GM19351 (cell line): ENCODE data around the gene TMEM163.
"Not testable (repeated sequence)": the region's sequence is repeated elsewhere in the genome, so short reads cannot be mapped to it uniquely, and the experiment has no call there.

Experiments
- ATAC-seq: cut with Tn5 transposase; IDR thresholded peaks from one replicate; pipeline ENCODE4 v1.9.1; 2021; ENCODE audit warnings: mild to moderate bottlenecking, moderate library complexity; ENCODE audit not compliant: unreplicated experiment

TMEM163 gene

DNA sequence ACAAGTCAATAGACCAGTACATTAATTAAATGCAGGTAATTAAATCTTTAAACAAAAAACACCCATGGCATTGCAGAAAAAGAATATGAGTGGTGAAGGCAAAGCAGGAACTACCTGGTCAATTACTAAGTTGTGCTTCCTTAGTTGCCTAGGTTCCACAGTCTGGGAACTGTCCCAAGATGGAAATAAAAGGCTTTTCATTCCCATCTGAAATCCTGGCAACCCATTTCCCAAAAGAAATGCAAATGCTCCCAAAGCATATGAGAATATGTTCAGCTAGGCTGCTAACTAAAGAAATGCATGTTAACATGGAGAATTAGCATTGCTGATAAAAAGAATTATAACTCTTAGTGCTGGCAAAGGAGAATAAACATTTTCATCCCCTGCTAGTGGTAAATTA is 177.8 kb downstream of the TMEM163 start:
- ATAC-seq, result no peak

GRCh38 chr2:134539981-134540380 is 178.8 kb downstream of the TMEM163 start:
- no peak for ATAC-seq

DNA sequence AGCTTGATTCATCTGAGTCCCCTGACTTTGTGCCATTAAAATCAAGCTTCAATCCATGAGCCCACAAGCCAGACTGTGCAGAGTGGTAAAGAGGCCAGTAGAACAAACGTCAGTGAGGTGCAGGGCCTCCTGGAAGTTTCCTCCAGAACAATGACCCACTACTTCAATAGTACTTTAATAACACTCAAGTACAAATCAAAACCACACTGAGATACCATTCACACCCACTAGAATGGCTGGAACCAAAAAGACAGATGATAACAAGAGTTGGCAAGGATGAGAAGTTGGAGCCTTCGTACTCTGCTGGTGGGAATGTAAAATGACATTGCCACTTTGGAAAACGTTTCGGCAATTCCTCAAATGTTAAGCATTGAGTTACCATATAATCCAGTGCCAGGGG is 181.1 kb downstream of the TMEM163 start:
- ATAC-seq, result no peak

- no peak for ATAC-seq
Observed at GRCh38 chr2:134537121-134537520, 181.7 kb downstream of the TMEM163 start.

- ATAC-seq, result no peak
Observed at GRCh38 chr2:134536296-134536695, 182.5 kb downstream of the TMEM163 start.

- no peak for ATAC-seq
Observed at GRCh38 chr2:134532537-134532936, 186.3 kb downstream of the TMEM163 start.

- ATAC-seq, result no peak
Observed at GRCh38 chr2:134527381-134527780, 191.4 kb downstream of the TMEM163 start.

GRCh38 chr2:134522496-134523455 is 196.0 kb downstream of the TMEM163 start:
- no peak for ATAC-seq

DNA sequence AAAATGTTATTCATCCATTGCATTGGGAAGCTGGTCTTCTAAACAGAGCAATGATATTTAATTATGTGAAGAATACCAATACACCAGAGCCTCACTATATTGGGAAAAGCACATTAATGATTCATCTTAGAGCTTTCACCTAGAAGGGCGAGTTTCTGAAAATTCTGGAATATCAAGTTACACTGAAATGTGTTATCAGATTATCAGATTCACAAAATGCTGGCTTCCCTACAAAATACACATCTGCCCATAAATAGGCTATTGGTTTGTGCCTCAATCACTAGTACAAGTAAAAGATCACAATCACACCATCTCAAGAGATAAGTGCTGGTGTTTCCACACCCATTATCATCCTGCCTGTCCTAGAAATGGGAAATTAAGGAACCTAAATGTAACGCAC is 200.7 kb downstream of the TMEM163 start:
- no peak for ATAC-seq

DNA sequence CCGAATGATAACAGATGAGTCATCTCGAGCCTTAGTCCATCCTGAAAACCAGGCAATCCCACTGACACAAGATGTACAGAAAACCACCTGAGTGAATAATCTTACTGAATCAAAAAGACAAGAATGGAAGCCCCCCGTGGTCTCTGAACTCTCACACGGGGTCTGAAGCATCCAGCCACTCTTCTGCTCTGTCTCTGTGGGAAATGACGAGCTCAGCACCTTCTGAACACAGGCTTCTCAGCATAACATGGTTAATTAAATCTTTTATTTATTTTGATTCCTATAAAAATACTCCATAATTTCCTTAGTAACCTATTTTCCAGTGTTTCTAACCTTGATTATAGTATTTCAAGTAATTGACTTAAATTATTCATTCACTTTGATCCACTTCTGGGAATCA is 203.7 kb downstream of the TMEM163 start:
- ATAC-seq, result no peak

DNA sequence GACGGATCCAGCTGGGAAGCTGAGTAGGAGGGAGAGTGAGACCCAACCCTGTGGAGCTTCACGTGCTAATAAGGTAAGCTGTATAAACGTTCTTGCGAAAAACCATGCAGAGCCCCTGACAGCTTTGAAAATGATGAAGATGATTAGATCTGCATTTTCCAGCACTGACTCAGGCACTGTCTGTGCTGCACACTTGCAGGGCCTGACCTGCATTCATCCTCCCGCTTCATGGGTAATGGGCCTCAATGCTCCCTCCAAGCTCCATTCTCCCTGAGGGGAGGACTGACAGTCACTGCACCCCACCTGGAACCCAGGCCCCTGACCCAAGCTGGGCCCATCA is 205.4 kb downstream of the TMEM163 start:
- ATAC-seq, result no peak

GRCh38 chr2:134512734-134513464 is 205.9 kb downstream of the TMEM163 start:
- no peak for ATAC-seq

DNA sequence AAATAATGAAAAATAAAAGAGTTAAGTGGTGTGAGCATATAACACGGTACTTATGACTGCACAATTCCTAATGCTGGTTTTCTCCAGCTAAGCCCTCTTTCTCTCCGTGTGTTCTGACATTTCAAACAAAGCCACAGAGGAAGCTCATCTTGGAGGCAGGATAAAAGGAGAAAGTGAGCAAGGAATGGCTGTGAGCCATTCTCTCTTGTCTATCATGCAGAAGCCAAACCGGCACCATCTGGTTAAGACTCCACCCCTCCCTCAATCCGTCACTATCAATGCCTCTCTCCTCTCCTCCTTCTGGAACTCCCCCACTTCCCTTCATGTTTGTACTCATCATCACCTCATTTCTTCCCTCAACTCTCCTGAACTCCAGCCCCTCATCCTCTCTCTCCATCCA is 210.4 kb downstream of the TMEM163 start:
- no peak for ATAC-seq

DNA sequence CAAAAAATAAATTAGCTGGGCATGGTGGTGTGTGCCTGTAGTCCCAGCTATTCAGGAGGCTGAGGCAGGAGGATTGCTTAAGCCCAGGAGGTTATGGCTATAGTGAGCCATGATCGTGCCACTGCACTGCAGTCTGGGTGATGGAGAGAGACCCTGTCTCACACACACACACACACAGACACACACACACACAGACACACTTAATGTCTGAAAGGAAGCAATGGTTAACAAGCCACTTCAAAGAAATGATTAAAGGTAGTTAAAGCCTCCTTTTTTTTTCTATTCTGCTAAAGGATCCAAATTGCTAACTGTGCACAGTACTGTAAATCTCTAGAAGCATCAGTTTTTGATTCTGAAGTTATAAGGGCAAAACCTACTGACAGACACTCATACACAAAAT is 211.1 kb downstream of the TMEM163 start:
- no peak for ATAC-seq

DNA sequence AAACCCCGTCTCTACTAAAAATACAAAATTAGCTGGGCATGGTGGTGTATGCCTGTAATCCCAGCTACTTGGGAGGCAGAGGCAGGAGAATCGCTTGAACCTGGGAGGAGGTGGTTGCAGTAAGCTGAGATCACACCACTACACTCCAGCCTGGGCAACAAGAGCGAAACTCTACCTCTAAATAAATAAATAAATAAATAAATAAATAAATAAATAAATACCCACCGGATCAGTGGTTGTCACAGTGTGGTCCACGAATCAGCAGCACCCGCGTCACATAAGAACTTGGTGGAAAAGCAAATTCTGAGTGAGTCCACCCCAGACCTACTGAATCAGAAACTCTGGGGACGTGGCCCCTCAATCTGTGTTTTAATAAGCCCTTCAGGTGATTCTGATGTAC is 211.6 kb downstream of the TMEM163 start:
- not testable (repeated sequence) for ATAC-seq

DNA sequence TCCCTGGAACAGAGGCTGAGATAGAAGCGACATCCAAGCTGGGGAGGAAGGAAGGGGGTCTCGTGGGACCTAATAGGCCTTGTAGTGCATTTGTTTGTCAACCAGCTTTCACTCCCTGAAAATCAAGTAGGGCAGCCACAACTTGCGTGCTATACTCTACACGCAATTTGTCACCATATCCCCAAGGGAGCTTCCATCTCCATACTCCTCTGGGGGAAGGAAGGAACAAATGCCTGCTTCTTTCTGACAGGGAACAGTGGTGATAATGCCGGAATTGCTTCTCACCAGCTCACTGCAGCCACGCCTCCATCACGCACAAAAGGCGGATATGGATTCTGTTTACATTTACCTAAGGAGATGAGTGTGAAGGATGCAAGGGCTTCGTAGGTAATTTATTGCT is 213.4 kb downstream of the TMEM163 start:
- ATAC-seq, result no peak

GRCh38 chr2:134504586-134505336 is 214.0 kb downstream of the TMEM163 start:
- ATAC-seq, result no peak

GRCh38 chr2:134502104-134502503 is 216.7 kb downstream of the TMEM163 start:
- ATAC-seq, result no peak

DNA sequence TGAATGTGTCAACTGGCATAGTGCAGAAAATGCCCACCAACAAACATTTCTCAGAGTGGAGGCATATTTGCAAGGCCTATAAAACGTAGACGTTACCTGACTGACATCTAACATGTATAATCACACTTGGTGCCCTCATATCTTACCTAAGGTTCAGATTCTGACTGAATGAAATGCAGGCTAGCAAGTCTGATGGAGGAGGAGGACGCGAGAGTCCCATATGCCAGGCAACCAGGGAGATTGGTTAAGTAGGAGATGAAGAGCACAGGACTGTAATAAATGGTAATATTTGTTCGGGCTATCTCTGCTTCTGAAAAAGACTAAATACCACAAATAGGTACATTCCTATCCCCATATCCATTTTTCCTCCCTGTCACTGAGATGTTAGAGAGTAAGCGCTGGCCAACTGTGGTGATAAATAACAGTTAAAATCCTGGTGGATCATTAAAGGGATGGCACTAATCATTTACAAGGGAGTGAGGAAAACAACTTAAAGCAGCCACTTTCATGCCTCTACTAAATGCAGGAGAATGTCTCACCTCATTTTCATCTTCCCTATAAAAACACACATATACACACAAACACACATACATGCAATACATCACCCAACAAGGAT is 217.2 kb downstream of the TMEM163 start:
- no peak for ATAC-seq

GRCh38 chr2:134500211-134500935 is 218.4 kb downstream of the TMEM163 start:
- ATAC-seq, result no peak
